ENCODE measurements around the gene XRN1. TPM values are rescaled to one million over a fixed set of nuclear protein-coding genes. Genes with fewer than 3 reads are reported as not detected.

Gene XRN1
- polyA plus RNA-seq (5.9 to 14.4 TPM (median 11.1 TPM) in 3 replicates), polyA minus RNA-seq (21.7 to 43.5 TPM (median 22.2 TPM) in 3 replicates)
- 29.5 TPM for polyA plus RNA-seq (2011; ENCODE audit: low read depth)
- 2.7 and 8.5 TPM in 2 replicates for polyA plus RNA-seq (2011; cell fraction: cytosol; rRNA removed)
- polyA plus RNA-seq (2011; cell fraction: nucleus; rRNA removed), result 20.3 and 30.6 TPM in 2 replicates
- 6.0 and 7.4 TPM in 2 replicates for polyA plus RNA-seq (2012; ENCODE audit: low replicate concordance)
- polyA minus RNA-seq (2011; cell fraction: cytosol; rRNA and poly(A)+ RNA removed), result 11.1 TPM
- 32.4 and 55.3 TPM in 2 replicates for polyA minus RNA-seq (2011; cell fraction: nucleus; rRNA and poly(A)+ RNA removed)

- Histone ChIP-seq H3K9me1 (ENCODE audit: control insufficient read depth, extremely low read depth, insufficient read depth, low read length) (no peaks in the 10 kb centered on the region), H3K36me3 (ENCODE audit: control insufficient read depth in 2 of 2, extremely low read depth in 1 of 2, insufficient read depth in 2 of 2, low read length in 2 of 2) (peaks cover 2 to 3% of the 10 kb centered on the region in 2 experiments), H3K4me2 (ENCODE audit: control insufficient read depth, extremely low read depth, insufficient read depth, low read depth, low read length) (peak within 1 kb of the TSS; percentile 96), H3K27me3 (ENCODE audit: control insufficient read depth, extremely low read depth, insufficient read depth, low read length) (no peaks in the 10 kb centered on the region), H2AFZ (ENCODE audit: control insufficient read depth, low read length) (peak within 1 kb of the TSS; percentile 97), H3K9ac (ENCODE audit: control insufficient read depth, extremely low read depth, insufficient read depth, low read length) (peak within 1 kb of the TSS; percentile 100), H3K79me2 (ENCODE audit: control insufficient read depth, insufficient read depth, low read length) (peaks cover 43% of the 10 kb centered on the region), H3K4me1 (ENCODE audit: control insufficient read depth, extremely low read depth, insufficient read depth, low read length) (peaks cover 11% of the 10 kb centered on the region), H4K20me1 (ENCODE audit: control insufficient read depth, extremely low read depth, insufficient read depth, low read length) (no peaks in the 10 kb centered on the region), H3K4me3 (ENCODE audit: control insufficient read depth in 2 of 3, extremely low read depth in 1 of 3, insufficient read depth in 2 of 3, low read depth in 1 of 3, low read length in 3 of 3) (peak within 1 kb of the TSS; percentile 92 to 99 (median 96)), H3K27ac (ENCODE audit: control insufficient read depth, insufficient read depth, low read length) (peak within 1 kb of the TSS; percentile 99), H3K9me3 (ENCODE audit: control insufficient read depth, low read depth, low read length) (no peaks in the 10 kb centered on the region)
- TF ChIP-seq EZH2 (IDR thresholded peaks at IDR 0.05; ENCODE audit: low read length) (no peak), CTCF (optimal IDR thresholded peaks at IDR 0.05 in 1 of 3, IDR thresholded peaks at IDR 0.05 in 1 of 3, conservative IDR thresholded peaks at IDR 0.05 in 1 of 3; ENCODE audit: extremely low read depth in 1 of 3, insufficient read depth in 2 of 3, low read length in 3 of 3) (no peak)
- dilution Hi-C loops (cut with MboI; ENCODE audit: extremely low pct_ligation_motif_present, low sequenced_read_pairs), result no loop called here
- peak; percentile 11 for DNase-seq (ENCODE audit: low read depth, low spot score)
- peak; percentile 29 for FAIRE-seq
Observed at GRCh38 chr3:142447852-142448823, at the start of gene XRN1. TSS of gene XRN1 (minus strand) at chr3:142448037. CDS start at chr3:142447944, 93 bp downstream.

- H3K9me3 ChIP-seq (ENCODE audit: control insufficient read depth, low read depth, low read length), result no peaks in the 10 kb centered on the region
- no peaks in the 10 kb centered on the region for H3K4me1 ChIP-seq (ENCODE audit: control insufficient read depth, extremely low read depth, insufficient read depth, low read length)
- no peak overlapping the region for H3K4me2 ChIP-seq (ENCODE audit: control insufficient read depth, extremely low read depth, insufficient read depth, low read depth, low read length)
- no peaks in the 10 kb centered on the region for H3K27me3 ChIP-seq (ENCODE audit: control insufficient read depth, extremely low read depth, insufficient read depth, low read length)
- TF ChIP-seq CTCF (optimal IDR thresholded peaks at IDR 0.05 in 1 of 3, IDR thresholded peaks at IDR 0.05 in 1 of 3, conservative IDR thresholded peaks at IDR 0.05 in 1 of 3; ENCODE audit: extremely low read depth in 1 of 3, insufficient read depth in 2 of 3, low read length in 3 of 3) (no peak), EZH2 (IDR thresholded peaks at IDR 0.05; ENCODE audit: low read length) (no peak)
- no peak overlapping the region for H3K9ac ChIP-seq (ENCODE audit: control insufficient read depth, extremely low read depth, insufficient read depth, low read length)
- no peak overlapping the region for H3K4me3 ChIP-seq (ENCODE audit: control insufficient read depth in 2 of 3, extremely low read depth in 1 of 3, insufficient read depth in 2 of 3, low read depth in 1 of 3, low read length in 3 of 3)
- no peak for DNase-seq (ENCODE audit: low read depth, low spot score)
- dilution Hi-C loops (cut with MboI; ENCODE audit: extremely low pct_ligation_motif_present, low sequenced_read_pairs), result no loop called here
- H2AFZ ChIP-seq (ENCODE audit: control insufficient read depth, low read length), result no peak overlapping the region
- no peaks in the 10 kb centered on the region for H4K20me1 ChIP-seq (ENCODE audit: control insufficient read depth, extremely low read depth, insufficient read depth, low read length)
- FAIRE-seq, result no peak
- H3K36me3 ChIP-seq (ENCODE audit: control insufficient read depth in 2 of 2, extremely low read depth in 1 of 2, insufficient read depth in 2 of 2, low read length in 2 of 2), result peaks cover 6 to 10% of the 10 kb centered on the region in 2 experiments
- H3K27ac ChIP-seq (ENCODE audit: control insufficient read depth, insufficient read depth, low read length), result no peak overlapping the region
- no peaks in the 10 kb centered on the region for H3K9me1 ChIP-seq (ENCODE audit: control insufficient read depth, extremely low read depth, insufficient read depth, low read length)
- H3K79me2 ChIP-seq (ENCODE audit: control insufficient read depth, insufficient read depth, low read length), result no peaks in the 10 kb centered on the region
Observed at GRCh38 chr3:142495103-142495502, 47.3 kb upstream of the XRN1 start.

Measured in keratinocyte (primary cell).